ENCODE results near the gene PSEN1. TPM values are rescaled to one million over a fixed set of nuclear protein-coding genes. Genes with fewer than 3 reads are reported as not detected.
"Not testable (repeated sequence)": the region's sequence is repeated elsewhere in the genome, so short reads cannot be mapped to it uniquely, and the experiment has no call there.

PSEN1 gene
- polyA plus RNA-seq, 2 of the 4 experiments (the other 2 are of a cell fraction) = 21.6 to 38.1 TPM

DNA sequence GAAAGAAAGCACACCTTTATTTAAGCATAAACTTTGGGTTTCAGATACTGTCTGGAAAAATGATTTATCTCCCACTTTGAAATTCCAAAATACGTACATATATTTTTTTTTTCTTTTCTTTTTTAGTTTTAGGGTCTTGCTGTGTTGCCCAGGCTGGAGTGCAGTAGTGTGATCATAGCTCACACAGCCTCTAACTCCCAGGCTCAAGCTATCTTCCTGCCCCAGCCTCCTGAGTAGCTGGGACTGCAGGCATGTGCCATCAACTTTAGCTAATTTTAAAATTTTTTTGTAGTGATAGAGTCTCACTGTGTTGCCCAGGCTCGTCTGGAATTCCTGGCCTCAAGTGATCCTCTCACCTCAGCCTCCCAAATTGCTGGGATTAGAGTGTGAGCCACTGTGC, 55.1 kb downstream of the PSEN1 start:
- DNase-seq (ENCODE audit: low read depth in 1 of 2, low spot score in 1 of 2) = no peak
- no peak overlapping the region for H3K4me3 ChIP-seq
- CTCF ChIA-PET = no interaction called here
- no peak for ATAC-seq
- H3K27ac ChIP-seq = no peak overlapping the region
- TF ChIP-seq JUN (IDR thresholded peaks at IDR 0.05) (no peak), GATA3 (IDR thresholded peaks at IDR 0.05; ENCODE audit: borderline replicate concordance) (no peak), POLR2A (IDR thresholded peaks at IDR 0.05; ENCODE audit: low read length) (no peak), JUNB (IDR thresholded peaks at IDR 0.05) (no peak), MYC (IDR thresholded peaks at IDR 0.05; ENCODE audit: borderline replicate concordance, low read length) (no peak), NPAS2 (CRISPR knock-in tag; IDR thresholded peaks at IDR 0.05; ENCODE audit: borderline replicate concordance) (no peak), HDAC2 (IDR thresholded peaks at IDR 0.05) (no peak), CBX2 (IDR thresholded peaks at IDR 0.05; ENCODE audit: borderline replicate concordance, low read depth) (no peak), KDM1A (IDR thresholded peaks at IDR 0.05; ENCODE audit: low read depth) (no peak), SMC3 (IDR thresholded peaks at IDR 0.05) (no peak), RFX5 (IDR thresholded peaks at IDR 0.05) (no peak), TFCP2L1 (CRISPR knock-in tag; IDR thresholded peaks at IDR 0.05) (no peak), CEBPB (IDR thresholded peaks at IDR 0.05) (no peak)
- TF ChIP-seq, protein P1, sequence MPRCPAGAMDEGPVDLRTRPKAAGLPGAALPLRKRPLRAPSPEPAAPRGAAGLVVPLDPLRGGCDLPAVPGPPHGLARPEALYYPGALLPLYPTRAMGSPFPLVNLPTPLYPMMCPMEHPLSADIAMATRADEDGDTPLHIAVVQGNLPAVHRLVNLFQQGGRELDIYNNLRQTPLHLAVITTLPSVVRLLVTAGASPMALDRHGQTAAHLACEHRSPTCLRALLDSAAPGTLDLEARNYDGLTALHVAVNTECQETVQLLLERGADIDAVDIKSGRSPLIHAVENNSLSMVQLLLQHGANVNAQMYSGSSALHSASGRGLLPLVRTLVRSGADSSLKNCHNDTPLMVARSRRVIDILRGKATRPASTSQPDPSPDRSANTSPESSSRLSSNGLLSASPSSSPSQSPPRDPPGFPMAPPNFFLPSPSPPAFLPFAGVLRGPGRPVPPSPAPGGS (IDR thresholded peaks at IDR 0.05) = no peak
- 90% methylated on average over 2 of the region's 2 CpGs for WGBS (ENCODE audit: missing lambda C conversion rate)
- H3K9me3 ChIP-seq = no peaks in the 10 kb centered on the region
- POLR2A ChIA-PET = no interaction called here
- no peak for FAIRE-seq
- peaks cover 24% of the 10 kb centered on the region for H3K4me1 ChIP-seq
- no peak overlapping the region for H3K4me2 ChIP-seq

DNA sequence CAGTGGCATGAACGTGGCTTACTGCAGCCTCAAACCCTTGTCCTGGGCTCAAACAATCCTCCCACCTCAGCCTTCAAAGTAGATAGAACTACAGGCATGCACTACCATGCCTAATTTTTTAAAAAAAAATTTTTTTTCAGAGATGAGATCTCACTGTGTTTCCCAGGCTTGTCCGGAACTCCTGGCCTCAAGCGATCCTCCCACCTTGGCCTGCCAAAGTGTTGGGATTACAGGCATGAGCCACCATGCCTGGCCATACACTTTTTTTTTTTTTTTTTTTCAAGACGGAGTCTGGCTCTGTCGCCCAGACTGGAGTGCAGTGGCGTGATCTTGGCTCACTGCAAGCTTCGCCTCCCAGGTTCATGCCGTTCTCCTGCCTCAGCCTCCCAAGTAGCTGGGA, 58.0 kb downstream of the PSEN1 start:
- POLR2A ChIA-PET = not testable (repeated sequence)

DNA sequence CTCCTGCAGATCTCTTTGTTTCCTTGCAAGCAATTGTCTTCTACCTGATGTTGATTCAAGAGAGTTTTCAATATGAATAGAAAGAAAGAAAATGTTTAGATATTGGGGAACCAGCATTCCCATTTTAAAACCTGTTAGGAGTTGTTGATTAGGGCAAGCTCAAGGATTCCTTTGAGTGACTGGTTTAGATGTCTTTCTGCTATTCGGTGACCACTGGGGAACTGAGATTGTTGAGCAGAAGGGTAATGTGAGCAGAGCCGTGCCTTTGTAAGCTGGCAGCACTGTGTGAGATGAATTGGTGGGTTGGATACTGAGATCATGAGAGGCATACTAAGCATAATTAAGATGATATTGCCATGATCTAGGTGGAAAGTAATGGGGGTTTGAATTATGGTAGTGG, 61.9 kb downstream of the PSEN1 start:
- ChIA-PET CTCF (interaction anchor here (0.5 to 2.4 kb wide), 4 partner anchors 12 to 269 kb away, joined by 3 to 6 read pairs (median 3); no protein-coding TSS in a partner anchor), POLR2A (no interaction called here)
- FAIRE-seq = no peak
- WGBS (ENCODE audit: missing lambda C conversion rate) = 89% methylated on average over 2 of the region's 2 CpGs
- H3K4me3 ChIP-seq = no peak overlapping the region
- DNase-seq (ENCODE audit: low read depth in 1 of 2, low spot score in 1 of 2) = no peak
- no peak for TF ChIP-seq NPAS2 (CRISPR knock-in tag; IDR thresholded peaks at IDR 0.05; ENCODE audit: borderline replicate concordance)
- no peak for TF ChIP-seq RAD21 (conservative IDR thresholded peaks at IDR 0.05 in 1 of 2, IDR thresholded peaks at IDR 0.05 in 1 of 2)
- TF ChIP-seq SMC3 (IDR thresholded peaks at IDR 0.05) = no peak
- TF ChIP-seq HEYL (CRISPR knock-in tag; IDR thresholded peaks at IDR 0.05) = no peak
- TF ChIP-seq KDM5A (IDR thresholded peaks at IDR 0.05) = no peak
- TF ChIP-seq CHD4 (IDR thresholded peaks at IDR 0.05; ENCODE audit: borderline replicate concordance) = no peak
- TF ChIP-seq CBX2 (IDR thresholded peaks at IDR 0.05; ENCODE audit: borderline replicate concordance, low read depth) = no peak
- TF ChIP-seq, protein P1 (IDR thresholded peaks at IDR 0.05) = no peak
- TF ChIP-seq BHLHE40 (IDR thresholded peaks at IDR 0.05; ENCODE audit: low read depth, low read length) = no peak
- TF ChIP-seq FOSB (CRISPR knock-in tag; IDR thresholded peaks at IDR 0.05) = no peak
- no peak for TF ChIP-seq TP53 (CRISPR knock-in tag; IDR thresholded peaks at IDR 0.05)
- no peak for TF ChIP-seq TFCP2L1 (CRISPR knock-in tag; IDR thresholded peaks at IDR 0.05)
- no peak for TF ChIP-seq EHMT2 (IDR thresholded peaks at IDR 0.05; ENCODE audit: low read depth)
- TF ChIP-seq CHD2 (IDR thresholded peaks at IDR 0.05; ENCODE audit: low read length, partially characterized antibody) = no peak
- no peak for TF ChIP-seq RFX5 (IDR thresholded peaks at IDR 0.05)
- TF ChIP-seq ZC3H11A (IDR thresholded peaks at IDR 0.05) = no peak
- TF ChIP-seq FOXS1 (CRISPR knock-in tag; IDR thresholded peaks at IDR 0.05) = no peak
- TF ChIP-seq CEBPB (IDR thresholded peaks at IDR 0.05) = no peak
- H3K9me3 ChIP-seq = no peaks in the 10 kb centered on the region
- no peak overlapping the region for H3K27ac ChIP-seq
- H3K4me1 ChIP-seq = no peaks in the 10 kb centered on the region
- ATAC-seq = no peak
- H3K4me2 ChIP-seq = no peak overlapping the region

More for the DNA sequence above, 58.0 kb downstream of the PSEN1 start:
- not testable (repeated sequence) for H3K4me1 ChIP-seq; H3K9me3 ChIP-seq; H3K4me3 ChIP-seq; H3K27ac ChIP-seq; H3K4me2 ChIP-seq; DNase-seq (ENCODE audit: low read depth in 1 of 2, low spot score in 1 of 2); ATAC-seq; FAIRE-seq
- WGBS (ENCODE audit: missing lambda C conversion rate) = 95% methylated on average over 8 of the region's 8 CpGs
- CTCF ChIA-PET = interaction anchor here (0.7 to 1.3 kb wide), 3 partner anchors 21 to 168 kb away, joined by 3 to 5 read pairs (median 3); no protein-coding TSS in a partner anchor
